MV-4-11 (cell line): Measurements from ENCODE around the gene SLC24A3.

Experiments
- DNase-seq: peaks from one replicate; lab custom pipeline; 2025; lab: John Stamatoyannopoulos, UW

Gene SLC24A3

DNA sequence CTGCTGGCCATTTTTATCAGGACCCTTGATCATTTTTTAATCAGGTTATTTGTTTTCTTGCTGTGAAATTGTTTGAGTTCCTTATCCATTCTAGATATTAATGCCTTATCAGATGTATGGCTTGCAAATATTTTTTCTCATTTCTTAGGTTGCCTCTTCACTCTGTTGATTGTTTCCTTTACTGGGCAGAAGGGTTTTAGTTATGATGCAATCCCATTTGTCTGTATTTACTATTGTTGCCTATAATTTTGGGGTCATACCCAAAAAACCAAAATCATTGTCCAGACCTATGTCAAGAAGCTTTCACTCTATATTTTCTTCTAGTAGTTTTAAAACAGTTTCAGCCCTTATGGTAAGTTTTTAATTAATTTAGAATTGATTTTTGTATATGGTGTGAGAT is 172.5 kb downstream of the SLC24A3 start:
- DNase-seq: no peak

DNA sequence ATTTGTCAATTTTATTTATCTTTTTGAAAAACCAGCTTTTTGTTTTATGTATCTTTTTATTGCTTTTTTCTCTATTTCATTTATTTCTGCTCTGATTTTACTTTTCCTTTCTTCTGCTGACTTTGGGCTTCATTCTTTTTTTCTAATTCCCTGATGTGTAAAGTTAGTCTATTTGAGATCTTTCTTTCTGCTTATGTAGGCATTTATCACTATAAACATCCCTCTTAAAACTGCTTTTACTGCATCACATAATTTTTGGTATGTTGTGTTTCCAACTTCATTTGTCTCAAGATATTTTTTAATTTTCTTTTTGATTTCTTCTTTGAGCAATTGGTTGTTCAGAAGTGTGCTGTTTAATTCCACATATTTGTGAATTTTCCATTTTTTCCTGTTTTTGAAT is 174.8 kb downstream of the SLC24A3 start:
- no peak for DNase-seq

DNA sequence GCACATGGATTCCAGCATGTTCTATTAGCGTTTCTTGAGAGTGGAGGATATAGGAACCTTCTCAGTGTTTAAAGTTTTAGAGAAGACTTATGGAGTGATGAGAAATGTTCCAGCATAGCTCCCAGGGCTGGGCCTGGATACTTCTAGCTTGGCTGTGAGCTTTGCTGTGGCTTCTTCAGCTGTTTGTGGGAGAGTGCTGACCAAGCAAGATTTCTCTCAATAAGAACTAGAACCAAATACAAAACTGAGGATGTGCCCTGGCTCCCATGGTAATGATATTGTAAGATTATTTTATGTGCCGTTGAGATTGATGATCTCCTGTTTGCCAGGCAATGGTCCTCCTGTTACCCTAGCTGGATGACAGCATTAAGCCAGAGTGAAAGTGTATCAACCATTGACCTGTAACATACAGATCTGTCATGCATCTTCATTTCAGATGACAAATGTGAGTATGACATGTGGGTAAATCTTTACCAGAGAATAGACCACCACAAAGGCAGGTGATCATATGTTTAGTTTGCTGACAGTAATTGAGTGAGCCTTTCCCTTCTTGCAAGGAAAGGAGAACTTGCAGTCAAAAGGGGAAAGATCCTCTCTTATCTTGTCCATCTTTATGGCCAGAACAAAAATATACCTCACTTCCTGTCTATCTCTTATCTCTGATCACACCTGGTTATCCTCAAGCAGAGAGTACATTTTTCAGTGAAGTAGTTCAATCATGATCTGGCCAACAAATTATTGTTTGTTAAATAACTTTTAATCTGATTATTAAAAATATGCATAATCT is 180.1 kb downstream of the SLC24A3 start:
- DNase-seq: no peak

DNA sequence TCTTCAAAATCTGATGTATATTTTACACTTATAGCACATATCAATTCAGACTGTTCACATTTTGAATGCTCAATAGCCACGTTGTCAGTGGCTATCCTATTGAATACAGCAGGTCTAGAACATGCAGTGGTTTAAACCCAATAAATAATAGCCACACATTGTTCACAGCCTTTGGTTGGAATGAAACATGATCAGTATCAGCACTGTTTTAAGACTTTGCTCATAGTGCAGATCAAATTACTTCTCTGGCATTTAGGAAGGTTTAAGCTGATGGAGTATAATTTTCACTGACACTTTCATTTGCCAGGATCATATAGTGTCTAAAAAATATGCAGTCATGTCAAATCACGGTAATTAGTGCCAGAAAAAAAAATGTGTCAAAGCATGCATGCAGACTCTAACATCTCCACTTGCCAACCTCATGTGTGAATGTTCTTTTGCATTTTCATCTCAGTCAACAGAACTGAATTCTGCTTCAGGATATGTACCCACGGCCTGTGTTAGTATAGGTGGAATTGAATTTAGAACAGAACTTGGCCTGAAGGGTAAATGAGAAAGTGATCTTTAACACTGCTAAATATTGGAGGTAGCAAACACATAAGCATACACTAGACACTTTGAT is 184.1 kb downstream of the SLC24A3 start:
- no peak for DNase-seq

DNA sequence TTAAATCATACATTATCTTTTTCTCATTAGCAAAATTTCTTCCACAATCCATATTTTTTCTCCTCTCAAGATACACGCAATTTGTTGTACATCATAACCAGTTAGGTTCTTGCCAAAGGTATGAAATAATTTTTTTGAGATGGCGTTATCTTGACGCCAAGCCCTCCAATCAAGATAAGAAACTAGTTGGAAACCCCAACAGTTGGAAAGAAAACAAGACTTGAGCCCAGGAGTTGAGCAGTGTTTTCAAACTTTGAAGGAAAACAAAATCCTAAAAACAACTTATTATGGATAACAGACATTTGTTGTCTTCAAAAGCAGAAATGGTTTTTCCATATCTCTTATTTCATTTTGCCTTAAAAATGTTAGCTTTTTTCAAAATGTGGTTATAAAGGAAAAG is 184.8 kb downstream of the SLC24A3 start:
- DNase-seq: no peak

DNA sequence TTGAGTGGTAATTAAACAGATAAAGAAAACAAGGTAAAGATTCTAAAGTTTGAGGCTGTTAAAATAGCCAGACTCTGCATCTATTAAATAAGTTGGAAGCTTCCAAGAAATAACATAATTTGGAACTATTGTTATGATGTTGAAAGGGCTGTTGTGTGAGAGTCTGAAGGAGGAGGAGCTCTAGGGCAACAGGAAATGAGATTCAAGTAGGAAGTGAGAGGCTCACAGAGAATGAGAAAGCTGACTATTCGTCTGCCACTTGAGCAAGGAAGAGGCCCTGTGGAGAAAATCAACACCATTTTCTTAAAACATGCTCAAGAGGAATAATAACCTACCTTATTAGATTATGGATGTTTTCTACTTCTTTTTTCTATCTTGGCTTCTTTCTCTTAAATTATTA is 185.2 kb downstream of the SLC24A3 start:
- DNase-seq: peak; percentile 82

DNA sequence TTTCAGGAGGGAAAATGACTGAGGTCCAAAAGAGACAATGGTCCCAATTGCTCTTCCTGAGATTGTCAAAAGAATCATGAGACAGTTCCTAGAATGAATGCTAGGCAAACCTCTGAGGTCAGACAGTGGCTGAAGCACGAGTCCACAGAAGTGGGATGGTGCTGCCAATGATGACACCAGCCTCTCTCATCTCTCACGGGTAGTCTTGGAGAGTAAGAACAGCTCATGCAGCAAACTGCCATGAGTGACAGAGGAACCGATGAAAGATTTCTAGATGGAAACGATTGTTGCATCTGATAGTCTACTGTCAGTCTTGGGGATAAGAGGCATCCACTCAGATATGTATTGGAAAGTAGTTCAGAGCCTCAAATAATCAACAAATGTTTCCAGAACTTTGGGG is 188.7 kb downstream of the SLC24A3 start:
- DNase-seq: no peak

DNA sequence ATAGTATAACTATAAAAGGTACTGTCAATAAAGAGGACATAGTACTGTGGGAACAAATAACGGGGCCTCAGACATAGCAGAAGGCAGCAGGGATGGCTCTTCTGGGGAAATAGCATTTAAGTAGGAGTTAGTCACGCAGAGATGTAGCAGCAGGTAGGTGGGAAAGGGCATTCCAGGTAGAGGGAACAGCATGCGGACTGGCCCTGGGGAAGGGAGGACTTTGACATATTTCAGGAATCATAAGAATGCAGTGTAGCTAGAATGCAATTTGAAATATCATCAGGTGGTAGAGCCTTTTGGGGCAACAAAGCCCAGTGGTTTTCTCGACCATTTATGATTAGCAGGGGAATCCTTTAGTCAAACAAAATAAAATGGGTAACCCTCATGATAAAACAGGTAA is 191.1 kb downstream of the SLC24A3 start:
- DNase-seq: no peak

DNA sequence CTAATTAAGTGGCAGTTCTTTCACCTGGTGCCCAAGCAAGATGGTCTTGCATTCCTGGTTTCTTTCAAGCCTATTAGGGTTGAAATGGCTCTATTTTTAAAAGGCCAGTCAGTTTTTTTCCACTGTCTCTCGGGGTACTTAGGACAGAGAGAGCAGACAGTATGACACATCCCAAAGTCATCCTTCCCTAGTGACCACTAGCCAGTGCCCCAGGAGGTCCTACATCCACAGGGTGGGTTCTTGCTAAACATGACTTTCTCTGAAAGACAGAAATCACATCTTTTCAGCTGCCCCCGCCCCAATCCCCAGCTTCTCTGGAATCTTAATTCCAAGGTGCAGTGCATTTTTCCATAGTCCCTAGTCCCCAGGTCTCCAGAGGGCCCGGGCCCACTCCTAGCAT is 192.4 kb downstream of the SLC24A3 start:
- DNase-seq: no peak

DNA sequence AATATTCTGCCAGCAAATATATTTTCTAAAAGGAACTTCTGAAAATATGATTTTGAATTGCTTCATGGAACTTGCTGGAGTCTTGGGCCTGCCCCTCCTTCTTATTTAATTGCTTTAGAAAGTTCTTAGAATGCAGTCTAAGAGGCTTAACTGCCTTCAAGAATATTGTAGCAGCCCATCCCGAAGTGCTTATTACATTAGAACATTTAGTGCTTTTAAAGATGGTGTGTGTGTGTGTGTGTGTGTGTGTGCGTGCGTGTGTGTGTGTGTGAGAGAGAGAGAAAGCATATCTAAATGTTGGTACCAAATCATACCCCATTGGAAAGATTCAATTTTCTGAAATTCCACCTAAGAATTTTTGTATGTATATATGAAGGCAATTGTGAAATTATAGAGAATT is 193.5 kb downstream of the SLC24A3 start:
- no peak for DNase-seq

DNA sequence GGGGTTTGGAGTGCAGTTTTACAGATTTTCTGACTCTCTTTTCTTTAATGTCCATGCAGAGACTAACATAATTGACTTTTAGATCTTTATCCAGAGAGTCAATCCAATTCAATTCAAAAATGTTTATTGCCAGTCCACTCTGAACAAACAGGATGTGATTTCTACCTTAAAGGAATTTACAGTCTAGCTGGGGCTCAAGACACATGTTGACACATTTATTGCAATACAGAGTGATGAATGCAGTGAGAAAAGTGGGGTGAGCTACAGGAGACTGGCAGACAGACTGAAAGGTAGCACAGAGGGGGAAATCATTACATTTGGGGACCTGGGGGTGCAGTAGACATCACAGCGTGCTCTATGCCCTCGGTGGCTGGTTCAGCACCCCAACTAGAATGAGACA is 193.9 kb downstream of the SLC24A3 start:
- DNase-seq: no peak

DNA sequence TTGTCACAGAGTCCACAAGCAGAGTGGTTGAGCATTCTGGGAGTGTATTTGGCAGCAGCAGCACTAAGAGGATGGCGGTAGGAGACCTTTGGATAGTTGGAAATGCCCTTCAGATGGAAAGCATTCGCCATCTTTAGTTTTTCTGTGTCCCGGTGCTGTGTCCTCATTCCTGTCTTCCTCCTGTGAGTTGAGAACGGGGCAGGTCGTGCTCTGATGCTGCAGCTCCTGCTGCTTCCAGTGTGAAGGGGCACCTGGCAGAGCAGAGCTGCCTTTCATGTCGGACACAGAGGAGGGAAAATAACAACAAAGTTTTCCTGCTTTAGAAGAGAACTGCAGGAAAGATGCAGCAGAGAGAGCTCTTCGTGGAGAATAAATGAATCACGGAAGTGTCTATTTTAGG is 194.8 kb downstream of the SLC24A3 start:
- no peak for DNase-seq

DNA sequence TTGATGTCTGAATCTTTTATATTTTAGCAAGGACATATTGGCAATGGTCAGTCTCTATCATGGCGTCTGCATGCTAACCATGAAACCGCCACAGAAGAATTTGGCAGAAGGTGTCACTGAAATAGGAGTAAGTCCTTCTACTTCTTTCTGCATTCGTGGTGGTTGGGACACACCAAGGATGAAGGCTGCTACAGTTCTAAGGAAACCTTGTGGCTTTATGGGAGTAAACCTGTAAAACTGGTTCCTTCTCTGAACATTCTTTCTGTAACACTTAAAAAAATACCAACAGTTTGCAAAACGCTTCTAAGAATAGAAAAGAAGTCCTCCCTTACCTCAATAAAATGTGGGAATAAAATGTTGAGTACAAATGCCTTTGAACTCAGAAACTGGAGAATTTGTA is 195.3 kb downstream of the SLC24A3 start:
- DNase-seq: peak; percentile 28

DNA sequence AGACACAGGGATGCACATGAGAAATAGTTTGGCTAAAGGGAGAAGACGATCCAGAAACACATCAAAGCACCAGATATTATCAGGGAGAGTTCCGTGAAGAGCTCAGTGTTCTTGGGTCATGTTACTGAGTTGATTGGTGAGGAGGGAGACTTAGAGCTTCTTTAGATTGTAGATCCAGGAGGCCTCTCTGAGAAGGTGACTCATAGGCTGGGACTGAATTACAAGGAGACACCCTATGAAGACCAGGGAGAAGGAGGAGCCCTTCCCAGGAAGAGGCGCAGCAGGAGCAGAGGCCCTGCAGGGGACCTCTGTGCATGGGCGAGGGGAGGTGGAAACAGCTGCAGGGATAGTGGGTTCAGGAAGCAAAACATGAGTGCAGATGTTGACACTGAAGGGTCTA is 196.5 kb downstream of the SLC24A3 start:
- no peak for DNase-seq

DNA sequence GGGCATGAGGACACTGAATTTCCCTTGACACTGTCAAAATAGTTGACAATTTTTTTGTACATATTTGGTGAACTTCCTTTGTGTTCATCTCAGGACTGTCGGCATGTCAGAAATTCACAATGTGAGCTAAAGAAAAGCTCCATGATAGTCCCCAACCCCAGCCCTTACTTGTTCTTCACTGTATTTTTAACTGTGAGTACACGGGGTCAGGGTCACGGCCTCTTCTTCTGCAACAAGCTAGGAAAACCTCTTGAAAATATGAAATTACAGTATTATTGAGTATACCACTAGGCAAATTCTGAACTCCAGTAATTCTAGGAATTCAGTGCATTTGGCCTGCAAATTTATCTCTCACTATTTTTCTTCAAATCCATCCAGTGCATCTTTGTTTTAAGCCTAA is 199.4 kb downstream of the SLC24A3 start:
- DNase-seq: no peak

DNA sequence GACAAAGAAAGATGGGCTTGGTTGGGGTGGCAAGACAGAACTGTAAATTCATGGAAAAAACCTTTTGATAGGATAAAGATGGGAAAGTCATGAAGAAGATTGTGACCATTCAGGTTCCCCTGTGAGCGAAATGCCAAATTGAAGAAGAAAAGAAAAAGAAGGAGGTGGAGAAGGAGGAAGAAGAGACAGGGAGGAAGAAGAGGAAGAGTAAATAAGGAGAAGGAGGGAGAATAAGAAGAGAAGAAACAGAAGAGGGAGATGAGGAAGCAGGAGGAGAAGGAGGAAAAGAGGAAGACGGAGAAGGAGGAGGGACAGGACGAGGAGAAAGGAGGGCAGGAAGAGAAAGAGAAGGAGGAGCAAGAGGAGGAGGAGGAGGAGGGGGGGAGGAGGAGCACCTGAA is 199.8 kb downstream of the SLC24A3 start:
- no peak for DNase-seq

DNA sequence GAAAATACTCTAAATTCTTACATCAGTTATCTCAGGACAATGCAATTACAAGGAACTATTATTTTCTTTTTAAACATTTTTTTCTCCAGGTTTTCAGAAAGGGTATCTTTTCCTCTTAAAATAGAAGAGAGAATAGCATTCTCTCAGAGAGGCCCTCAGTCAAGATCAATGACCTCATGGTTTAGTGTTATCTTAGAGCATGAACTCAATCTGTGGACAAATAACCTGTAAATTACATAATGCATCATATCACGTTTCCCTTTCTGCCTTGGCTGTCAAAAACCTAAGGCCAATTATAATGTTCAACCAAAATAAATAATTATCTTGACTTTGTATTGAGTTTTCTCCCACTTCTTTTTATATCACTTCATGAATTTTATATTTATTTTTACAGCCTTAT is 202.2 kb downstream of the SLC24A3 start:
- DNase-seq: no peak

DNA sequence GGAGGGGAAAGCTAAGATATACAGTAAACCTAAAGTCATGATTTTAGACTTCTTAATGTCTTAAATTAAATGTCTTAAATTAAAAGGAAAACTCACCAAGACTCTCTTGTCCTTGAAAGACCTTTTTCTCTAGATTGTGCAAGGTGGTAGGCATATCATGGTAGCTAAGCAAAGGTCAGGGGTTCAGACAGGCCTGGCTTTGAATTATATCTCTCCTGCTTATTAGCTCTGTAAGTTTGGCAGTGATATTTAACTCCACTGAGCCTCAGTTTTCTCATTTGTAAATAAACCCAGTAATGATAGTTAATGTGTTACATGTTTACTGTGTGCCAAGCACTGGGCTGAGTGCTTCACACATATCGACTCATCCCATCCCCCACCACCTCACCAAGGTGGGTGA is 203.3 kb downstream of the SLC24A3 start:
- DNase-seq: no peak

DNA sequence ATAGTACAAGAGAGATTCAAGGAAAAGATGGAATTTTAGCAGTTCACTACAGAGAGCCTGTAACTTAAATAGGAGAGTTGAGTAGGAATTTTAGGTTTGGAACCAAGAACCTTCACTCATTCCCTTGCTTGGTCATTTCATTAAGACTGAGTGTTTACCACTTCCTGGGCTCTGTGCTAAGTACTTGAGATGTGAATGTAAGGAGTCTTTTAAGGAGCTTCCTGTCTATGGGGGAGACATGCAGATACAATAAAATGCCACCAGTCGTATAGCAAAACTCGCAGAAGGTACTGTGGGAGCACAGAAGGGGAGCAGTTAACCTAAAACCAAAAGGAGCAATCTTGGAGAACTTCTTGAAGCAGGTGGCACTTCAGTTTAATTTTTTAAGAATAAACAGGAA is 204.2 kb downstream of the SLC24A3 start:
- DNase-seq: no peak

DNA sequence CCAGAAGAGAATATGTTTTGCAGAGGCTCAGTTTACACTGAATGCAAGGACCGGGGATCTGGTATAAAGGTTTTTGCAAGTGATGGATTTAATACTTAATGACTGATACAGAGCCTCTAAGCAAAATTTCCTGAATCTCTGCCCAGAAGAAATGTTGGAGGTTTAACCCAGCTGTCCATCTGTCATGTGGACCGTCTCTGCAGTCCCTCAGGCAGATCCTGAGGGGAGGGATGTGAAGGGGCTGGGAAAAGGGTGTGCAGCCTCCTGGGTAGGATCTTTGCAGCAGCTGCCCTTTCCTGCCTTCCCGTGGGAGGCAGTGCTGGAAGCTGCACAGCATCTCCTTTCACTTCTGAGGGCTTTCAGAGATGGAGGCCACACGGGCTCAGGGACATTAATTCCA is 207.0 kb downstream of the SLC24A3 start:
- DNase-seq: no peak

DNA sequence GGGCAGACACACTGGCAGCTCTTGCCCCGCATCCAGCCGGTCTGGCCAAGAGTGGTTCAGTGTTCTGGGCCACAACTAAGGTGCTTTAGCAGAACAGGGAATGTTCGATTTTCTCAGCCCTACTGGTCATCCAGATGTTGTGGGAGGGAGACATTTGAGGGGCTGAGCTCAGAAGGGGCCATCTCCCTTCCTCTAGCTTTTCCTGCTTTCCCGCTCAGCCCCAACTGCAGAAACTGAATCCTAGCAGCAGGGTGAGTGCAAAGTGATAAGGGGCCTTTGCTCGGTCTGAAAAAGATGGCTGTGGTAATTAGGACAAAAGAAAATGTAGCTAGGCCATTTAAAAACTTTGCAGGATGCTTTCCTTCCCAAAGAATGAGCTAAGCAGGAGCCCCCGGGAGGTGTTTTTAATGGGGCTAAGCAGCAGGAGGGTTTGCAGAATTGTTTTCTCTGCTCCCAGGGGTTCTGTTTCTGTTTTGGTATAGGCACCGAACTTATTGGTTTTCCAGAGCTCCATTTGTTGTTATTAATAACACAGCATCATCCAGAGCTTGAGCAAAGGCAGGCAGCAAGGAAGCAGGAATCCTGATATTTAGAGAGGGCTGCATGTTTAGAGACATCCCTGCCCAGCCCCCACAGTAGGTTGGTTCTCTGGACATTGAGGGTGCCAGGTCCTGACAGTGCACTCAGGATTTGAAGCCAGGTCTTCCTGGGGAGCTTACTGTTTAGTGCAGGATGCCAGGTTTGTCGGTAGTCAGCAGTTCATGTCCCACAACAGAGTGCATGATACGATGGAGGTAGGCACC is 210.9 kb downstream of the SLC24A3 start:
- no peak for DNase-seq

DNA sequence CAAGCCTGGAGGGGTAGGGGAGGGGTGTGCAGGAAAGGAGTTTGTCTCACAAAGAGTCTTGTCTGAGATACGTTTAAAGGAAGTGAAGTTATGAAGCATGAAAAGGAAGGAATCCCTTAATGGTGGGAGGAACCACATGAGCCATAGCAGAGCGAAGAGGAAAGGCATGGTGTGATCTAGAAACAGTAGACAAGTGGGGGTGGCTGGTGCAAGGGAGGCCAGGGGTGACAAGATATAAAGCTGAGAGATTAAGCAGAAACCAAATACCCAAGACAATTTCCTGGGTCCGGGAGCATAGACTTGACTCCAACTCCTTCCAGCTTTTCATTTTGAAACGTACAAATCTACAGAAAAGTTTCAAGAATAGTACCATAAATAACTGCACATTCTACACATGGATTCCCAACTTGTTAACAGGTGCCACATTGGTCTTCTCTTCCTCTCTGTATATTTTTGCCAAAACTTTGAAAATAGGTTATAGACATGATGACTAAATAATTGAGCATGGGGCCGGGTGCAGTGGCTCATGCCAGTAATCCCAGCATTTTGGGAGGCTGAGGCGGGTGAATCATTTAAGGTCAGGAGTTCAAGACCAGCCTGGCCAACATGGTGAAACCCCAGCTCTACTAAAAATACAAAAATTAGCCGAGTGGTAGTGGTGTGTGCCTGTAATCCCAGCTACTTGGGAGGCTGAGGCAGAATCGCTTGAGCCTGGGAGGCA is 211.6 kb downstream of the SLC24A3 start:
- peak; percentile 39 for DNase-seq

DNA sequence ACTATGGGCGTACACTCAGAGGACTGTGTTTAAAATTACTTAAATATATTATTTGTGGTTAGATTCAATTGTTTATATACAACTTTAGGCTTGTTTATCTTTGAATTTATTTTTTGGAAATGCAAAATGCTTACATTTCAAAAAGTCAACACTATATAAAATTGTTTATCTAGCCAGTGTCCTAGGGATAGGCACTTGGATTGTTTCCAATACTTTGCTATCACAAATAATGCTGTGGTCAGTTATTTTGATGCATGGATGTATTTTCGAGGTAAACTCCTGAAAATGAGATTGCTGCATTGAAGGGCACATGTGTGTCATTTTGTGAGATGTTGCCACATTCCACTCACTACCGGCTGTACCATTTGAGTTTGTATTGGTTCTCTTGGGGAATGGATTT is 213.9 kb downstream of the SLC24A3 start:
- no peak for DNase-seq
